CD8-positive, alpha-beta memory T cell (primary cell): Measurements from ENCODE around the gene SEL1L. TPM values are rescaled to one million over a fixed set of nuclear protein-coding genes. Genes with fewer than 3 reads are reported as not detected.

Source experiments
- CTCF ChIA-PET: fragments of 350-600 bp; sonication (Branson Sonifier 250); formaldehyde crosslinking; loops from one replicate; lab custom pipeline; 2021; ENCODE audit warnings: antibody characterized with exemption; lab: Charles Lee
- POLR2A ChIA-PET: fragments of 350-600 bp; sonication (Branson Sonifier 250); formaldehyde crosslinking; loops from one replicate; lab custom pipeline; 2021; ENCODE audit warnings: antibody characterized with exemption; lab: Charles Lee
- DNase-seq, 5 donors: peaks; one replicate each; pipeline versions ENCODE4 v3.0.0 to v3.0.0-alpha.2; 2020 to 2022; ENCODE audit warnings: mixed read lengths in 1 of 5
- H3K27ac ChIP-seq: one replicate; pipeline ENCODE4 v1.7.0; 2013; ENCODE audit warnings: low read depth, mild to moderate bottlenecking, low read length, moderate library complexity
- H3K27me3 ChIP-seq: 2 replicates; pipeline ENCODE4 v1.7.0; 2013; ENCODE audit warnings: low read length, mild to moderate bottlenecking; ENCODE audit not compliant: insufficient read depth, poor library complexity, severe bottlenecking
- H3K36me3 ChIP-seq: 2 replicates; pipeline ENCODE4 v1.7.0; 2013; ENCODE audit warnings: mild to moderate bottlenecking, low read length, moderate library complexity; ENCODE audit not compliant: insufficient read depth
- H3K4me1 ChIP-seq: 2 replicates; pipeline ENCODE4 v1.7.0; 2013; ENCODE audit warnings: mild to moderate bottlenecking, low read length, moderate library complexity; ENCODE audit not compliant: insufficient read depth
- H3K4me3 ChIP-seq: 2 replicates; pipeline ENCODE4 v1.7.0; 2013; ENCODE audit warnings: mild to moderate bottlenecking, low read length
- H3K9me3 ChIP-seq: 2 replicates; pipeline ENCODE4 v1.7.0; 2013; ENCODE audit warnings: mild to moderate bottlenecking, low read length
- H3K27ac Mint-ChIP-seq, 8 donors: one replicate each; pipeline ENCODE4 v1.8.0; 2020 to 2021; ENCODE audit warnings: mixed read lengths in 8 of 8, mild to moderate bottlenecking in 6 of 8, inconsistent platforms in 3 of 8, moderate library complexity in 3 of 8
- H3K27me3 Mint-ChIP-seq, 2 donors: one replicate each; pipeline ENCODE4 v1.8.0; 2020 to 2021; ENCODE audit warnings: mixed read lengths in 2 of 2, mild to moderate bottlenecking in 1 of 2, moderate library complexity in 1 of 2
- H3K36me3 Mint-ChIP-seq, 3 donors: one replicate each; pipeline ENCODE4 v1.8.0; 2020 to 2021; ENCODE audit warnings: mixed read lengths in 3 of 3, inconsistent platforms in 1 of 3, mild to moderate bottlenecking in 1 of 3
- H3K4me1 Mint-ChIP-seq, 3 donors: one replicate each; pipeline ENCODE4 v1.8.0; 2020 to 2021; ENCODE audit warnings: mixed read lengths in 3 of 3, inconsistent platforms in 1 of 3, mild to moderate bottlenecking in 1 of 3
- H3K4me3 Mint-ChIP-seq, 7 donors: one replicate each; pipeline ENCODE4 v1.8.0; 2020 to 2021; ENCODE audit warnings: mixed read lengths in 7 of 7, mild to moderate bottlenecking in 6 of 7, moderate library complexity in 4 of 7, inconsistent platforms in 2 of 7
- H3K9me3 Mint-ChIP-seq, 5 donors: one replicate each; pipeline ENCODE4 v1.8.0; 2020 to 2022; ENCODE audit warnings: mixed read lengths in 5 of 5, mild to moderate bottlenecking in 3 of 5, moderate library complexity in 2 of 5, inconsistent platforms in 1 of 5
- polyA plus RNA-seq: library from polyadenylated mRNA; unstranded; fragments of 300-500 nt; fragmentation: Illumina TruSeq; gene quantifications from one replicate; pipeline ENCODE4 v1.2.3, GENCODE V29; 2021
- total RNA-seq, 2 experiments: library from RNA; stranded (reverse); gene quantifications; one replicate each; pipeline ENCODE4 v1.2.3, GENCODE V29; 2021

SEL1L gene
- total and polyA plus RNA-seq, 3 experiments from 2014 or later: 21.7 to 64.8 (median 61.4) TPM

GRCh38 chr14:81537193-81537592 lies 3.5 kb upstream of the SEL1L start:
- ChIA-PET CTCF (no interaction called here), POLR2A (no interaction called here)
- Mint-ChIP-seq H3K27ac (no peak overlapping the region), H3K27me3 (peaks cover 12 to 32% of the 10 kb centered on the region in 2 donors), H3K9me3 (peaks cover 0 to 10% (median 6%) of the 10 kb centered on the region in 5 donors), H3K4me1 (peaks cover 28 to 36% (median 32%) of the 10 kb centered on the region in 3 donors), H3K4me3 (no peak overlapping the region), H3K36me3 (peaks cover 2 to 20% (median 9%) of the 10 kb centered on the region in 3 donors)
- peaks cover 24% of the 10 kb centered on the region for H3K4me1 ChIP-seq
- no peak overlapping the region for H3K27ac ChIP-seq
- no peaks in the 10 kb centered on the region for H3K36me3 ChIP-seq
- no peak for DNase-seq
- no peak overlapping the region for H3K4me3 ChIP-seq
- no peaks in the 10 kb centered on the region for H3K27me3 ChIP-seq
- no peaks in the 10 kb centered on the region for H3K9me3 ChIP-seq

DNA sequence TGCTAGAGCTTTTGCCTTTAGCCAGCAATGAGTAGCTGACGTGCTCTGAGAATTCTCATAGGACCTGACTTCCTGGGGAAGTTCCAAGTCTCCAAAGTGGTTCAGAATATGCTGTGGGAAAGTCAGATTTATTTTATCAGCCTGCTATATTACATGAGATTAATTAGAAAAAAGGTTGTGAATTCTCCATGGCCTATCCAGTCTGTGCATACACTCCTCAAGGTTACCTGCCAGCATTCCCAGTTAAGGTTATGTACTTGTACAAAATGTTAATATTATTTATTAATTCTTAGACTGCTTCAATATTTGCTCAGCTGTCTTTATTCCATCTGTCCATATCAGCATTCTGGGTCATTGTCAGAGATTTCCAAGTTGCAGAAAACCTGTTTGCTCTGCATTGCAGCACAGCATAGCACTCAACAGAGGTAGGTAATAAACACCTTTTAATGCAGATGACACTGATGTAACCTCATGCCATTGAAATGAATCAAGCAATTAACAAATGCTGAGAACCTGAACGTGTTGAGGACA lies 2.7 kb upstream of the SEL1L start:
- Mint-ChIP-seq H3K36me3 (peaks cover 2 to 15% (median 12%) of the 10 kb centered on the region in 3 donors), H3K4me3 (no peak overlapping the region), H3K27ac (no peak overlapping the region), H3K4me1 (peaks cover 36 to 45% (median 41%) of the 10 kb centered on the region in 3 donors), H3K27me3 (peaks cover 9 to 26% of the 10 kb centered on the region in 2 donors), H3K9me3 (peaks cover 0 to 10% (median 6%) of the 10 kb centered on the region in 5 donors)
- peaks cover 33% of the 10 kb centered on the region for H3K4me1 ChIP-seq
- ChIA-PET POLR2A (no interaction called here), CTCF (no interaction called here)
- no peak overlapping the region for H3K27ac ChIP-seq
- no peak overlapping the region for H3K4me3 ChIP-seq
- DNase-seq: no peak
- H3K36me3 ChIP-seq: no peaks in the 10 kb centered on the region
- H3K27me3 ChIP-seq: no peaks in the 10 kb centered on the region
- no peaks in the 10 kb centered on the region for H3K9me3 ChIP-seq

DNA sequence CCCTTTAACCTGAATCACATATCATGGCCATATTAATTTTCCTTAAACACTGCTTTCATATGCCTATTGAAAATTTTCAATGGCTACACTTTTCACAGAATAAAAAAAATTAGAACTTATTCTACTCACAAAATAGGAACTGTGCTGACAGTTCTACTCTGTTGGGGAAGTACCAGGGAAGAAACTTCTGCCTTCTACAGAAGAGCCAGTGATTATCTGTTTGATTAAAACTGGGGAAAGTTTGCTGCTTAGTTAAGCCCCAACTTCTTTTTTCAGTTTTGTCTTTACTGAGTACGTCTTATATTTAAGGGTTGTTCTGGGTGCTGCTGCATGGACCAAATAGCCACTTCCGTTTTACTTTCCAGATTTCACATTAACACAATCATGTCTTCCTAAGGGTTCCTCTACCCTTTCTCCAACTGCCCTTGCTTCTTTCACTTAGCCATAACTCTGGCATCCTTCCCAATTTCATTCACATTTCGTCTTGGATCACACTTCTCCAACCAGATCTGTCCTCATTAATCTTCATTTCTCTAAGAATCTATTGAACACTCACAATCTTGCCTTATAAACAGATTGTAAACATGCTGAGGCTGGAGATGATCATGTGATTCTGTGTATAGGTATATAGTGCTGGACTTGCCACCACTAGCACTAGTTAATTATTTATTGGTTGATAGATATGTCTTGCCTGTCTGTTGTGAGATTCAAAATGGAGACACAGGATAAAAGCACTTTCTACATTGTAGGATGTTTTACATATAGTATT lies 1.9 kb upstream of the SEL1L start:
- H3K9me3 ChIP-seq: no peaks in the 10 kb centered on the region
- H3K36me3 Mint-ChIP-seq: peaks cover 2 to 16% (median 11%) of the 10 kb centered on the region in 3 donors
- CTCF ChIA-PET: no interaction called here
- peaks cover 9 to 26% of the 10 kb centered on the region in 2 donors for H3K27me3 Mint-ChIP-seq
- peaks cover 37% of the 10 kb centered on the region for H3K4me1 ChIP-seq
- H3K27ac ChIP-seq: no peak overlapping the region
- no peak overlapping the region for H3K4me3 ChIP-seq
- DNase-seq: no peak
- peaks cover 40 to 52% (median 48%) of the 10 kb centered on the region in 3 donors for H3K4me1 Mint-ChIP-seq
- H3K36me3 ChIP-seq: no peaks in the 10 kb centered on the region
- POLR2A ChIA-PET: no interaction called here
- peaks cover 0 to 10% (median 6%) of the 10 kb centered on the region in 5 donors for H3K9me3 Mint-ChIP-seq
- no peaks in the 10 kb centered on the region for H3K27me3 ChIP-seq
- peak overlapping the region in 5 of 8 donors; percentile 12 to 75 (median 43) for H3K27ac Mint-ChIP-seq
- H3K4me3 Mint-ChIP-seq: peak overlapping the region in 2 of 7 donors; percentile 10 to 11

GRCh38 chr14:81534510-81535074 lies 939 bp upstream of the SEL1L start:
- no peaks in the 10 kb centered on the region for H3K9me3 ChIP-seq
- no peak for DNase-seq
- no peak overlapping the region for H3K27ac ChIP-seq
- Mint-ChIP-seq H3K4me3 (peak overlapping the region in 6 of 7 donors; percentile 8 to 98 (median 52)), H3K9me3 (peaks cover 0 to 10% (median 6%) of the 10 kb centered on the region in 5 donors), H3K27ac (peak overlapping the region; percentile 29 to 97 (median 64)), H3K4me1 (peaks cover 49 to 62% (median 58%) of the 10 kb centered on the region in 3 donors), H3K27me3 (peaks cover 6 to 19% of the 10 kb centered on the region in 2 donors), H3K36me3 (peaks cover 1 to 18% (median 6%) of the 10 kb centered on the region in 3 donors)
- H3K36me3 ChIP-seq: no peaks in the 10 kb centered on the region
- ChIA-PET POLR2A (no interaction called here), CTCF (interaction anchor here (0.6 kb wide), 1 partner anchor 342 kb away, joined by 3 read pairs; no protein-coding TSS in a partner anchor)
- peak overlapping the region; percentile 26 for H3K4me3 ChIP-seq
- peaks cover 44% of the 10 kb centered on the region for H3K4me1 ChIP-seq
- H3K27me3 ChIP-seq: no peaks in the 10 kb centered on the region

GRCh38 chr14:81533212-81533535 lies 479 bp downstream of the SEL1L start:
- Histone ChIP-seq H3K27ac (peak overlapping the region; percentile 70), H3K27me3 (no peaks in the 10 kb centered on the region), H3K9me3 (no peaks in the 10 kb centered on the region), H3K4me3 (peak overlapping the region; percentile 79), H3K4me1 (peaks cover 50% of the 10 kb centered on the region), H3K36me3 (no peaks in the 10 kb centered on the region)
- ChIA-PET CTCF (interaction anchor here (1.0 to 1.8 kb wide), 3 partner anchors 39 to 56 kb away, joined by 3 to 6 read pairs (median 4); no protein-coding TSS in a partner anchor), POLR2A (interaction anchor here (1.0 kb wide), 1 partner anchor 312 kb away, joined by 12 read pairs; the partner anchor contains the start of gene GTF2A1)
- Mint-ChIP-seq H3K4me1 (peaks cover 62 to 76% (median 72%) of the 10 kb centered on the region in 3 donors), H3K27me3 (peaks cover 4 to 6% of the 10 kb centered on the region in 2 donors), H3K4me3 (peak overlapping the region; percentile 95 to 99 (median 97)), H3K36me3 (peaks cover 0 to 22% (median 4%) of the 10 kb centered on the region in 3 donors), H3K9me3 (peaks cover 0 to 6% (median 5%) of the 10 kb centered on the region in 5 donors), H3K27ac (peak overlapping the region; percentile 69 to 99 (median 94))
- DNase-seq: peak in 1 of 5 donors; percentile 6

DNA sequence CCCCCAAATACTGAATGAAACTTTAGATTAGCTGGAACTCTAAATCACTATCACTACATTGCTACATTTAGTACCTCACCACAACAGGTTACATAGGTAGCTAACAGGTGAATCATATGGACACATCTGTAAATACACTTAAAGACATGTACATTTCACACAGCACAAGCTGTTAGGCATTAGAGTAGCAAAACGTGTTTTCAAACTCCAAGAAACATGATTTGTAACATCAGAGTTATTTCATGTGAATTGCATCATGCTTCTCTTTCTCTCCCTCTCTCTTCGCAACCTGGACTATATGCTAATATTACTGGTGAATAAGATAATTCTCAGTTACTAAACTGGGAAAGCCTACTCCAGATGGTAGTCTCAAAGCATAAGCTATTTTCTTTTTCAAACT lies 4.3 kb downstream of the SEL1L start:
- H3K4me1 ChIP-seq: peaks cover 39% of the 10 kb centered on the region
- H3K27me3 ChIP-seq: no peaks in the 10 kb centered on the region
- DNase-seq: no peak
- H3K36me3 Mint-ChIP-seq: peaks cover 0 to 54% (median 12%) of the 10 kb centered on the region in 3 donors
- no peaks in the 10 kb centered on the region for H3K36me3 ChIP-seq
- H3K27ac ChIP-seq: no peak overlapping the region
- H3K9me3 ChIP-seq: no peaks in the 10 kb centered on the region
- no peak overlapping the region for H3K4me3 ChIP-seq
- H3K9me3 Mint-ChIP-seq: no peaks in the 10 kb centered on the region
- H3K27ac Mint-ChIP-seq: peak overlapping the region in 2 of 8 donors; percentile 23 to 73
- POLR2A ChIA-PET: interaction anchor here (1.3 kb wide), 1 partner anchor 309 kb away, joined by 7 read pairs; the partner anchor contains the start of gene GTF2A1
- CTCF ChIA-PET: no interaction called here
- peak overlapping the region in 1 of 7 donors; percentile 10 for H3K4me3 Mint-ChIP-seq
- peaks cover 70 to 89% (median 85%) of the 10 kb centered on the region in 3 donors for H3K4me1 Mint-ChIP-seq
- H3K27me3 Mint-ChIP-seq: peaks cover 0 to 4% of the 10 kb centered on the region in 2 donors

DNA sequence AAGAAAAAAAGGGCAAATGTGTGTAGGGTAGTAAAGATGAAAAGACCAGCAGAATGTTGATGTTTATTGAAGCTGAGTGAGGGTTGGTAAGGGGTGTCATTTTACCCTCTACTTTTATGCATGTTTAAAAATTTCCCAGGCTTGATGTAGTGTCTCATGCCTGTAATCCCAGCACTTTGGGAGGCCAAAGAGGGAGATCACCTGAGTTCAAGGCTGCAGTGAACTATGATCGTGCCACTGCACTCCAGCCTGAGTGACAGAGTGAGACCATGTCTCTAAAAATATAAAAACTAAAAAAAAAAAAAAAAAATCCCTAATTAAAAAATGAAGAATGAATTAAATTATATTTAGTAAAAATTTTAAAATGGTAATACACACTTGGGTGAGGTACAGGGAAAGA lies 8.5 kb downstream of the SEL1L start:
- H3K27ac ChIP-seq: no peak overlapping the region
- Mint-ChIP-seq H3K27me3 (no peaks in the 10 kb centered on the region), H3K4me3 (peak overlapping the region in 1 of 7 donors; percentile 51), H3K36me3 (peaks cover 0 to 75% (median 21%) of the 10 kb centered on the region in 3 donors), H3K9me3 (no peaks in the 10 kb centered on the region), H3K27ac (peak overlapping the region in 3 of 8 donors; percentile 46 to 66 (median 47)), H3K4me1 (peaks cover 61 to 80% (median 79%) of the 10 kb centered on the region in 3 donors)
- H3K9me3 ChIP-seq: no peaks in the 10 kb centered on the region
- H3K27me3 ChIP-seq: no peaks in the 10 kb centered on the region
- CTCF ChIA-PET: no interaction called here
- peaks cover 21% of the 10 kb centered on the region for H3K4me1 ChIP-seq
- no peak for DNase-seq
- H3K36me3 ChIP-seq: peaks cover 9% of the 10 kb centered on the region
- no peak overlapping the region for H3K4me3 ChIP-seq
- POLR2A ChIA-PET: no interaction called here
